ENCODE measurements around the gene NEGR1.

NEGR1 gene

GRCh38 chr1:71762514-71763255 lies 519.7 kb downstream of the NEGR1 start:
- no peak overlapping the region for H3K27ac ChIP-seq
- TF ChIP-seq CTCF (IDR thresholded peaks at IDR 0.05) = no peak
- no peak for TF ChIP-seq ZFX (IDR thresholded peaks at IDR 0.05; ENCODE audit: borderline replicate concordance)

GRCh38 chr1:71755441-71755840 lies 526.9 kb downstream of the NEGR1 start:
- TF ChIP-seq CTCF (IDR thresholded peaks at IDR 0.05) = no peak
- no peak for TF ChIP-seq ZFX (IDR thresholded peaks at IDR 0.05; ENCODE audit: borderline replicate concordance)
- no peak overlapping the region for H3K27ac ChIP-seq

- no peak overlapping the region for H3K27ac ChIP-seq
- no peak for TF ChIP-seq CTCF (IDR thresholded peaks at IDR 0.05)
- no peak for TF ChIP-seq ZFX (IDR thresholded peaks at IDR 0.05; ENCODE audit: borderline replicate concordance)
Observed at GRCh38 chr1:71753746-71754145, 528.6 kb downstream of the NEGR1 start.

GRCh38 chr1:71745326-71745725 lies 537.0 kb downstream of the NEGR1 start:
- TF ChIP-seq CTCF (IDR thresholded peaks at IDR 0.05) = no peak
- no peak for TF ChIP-seq ZFX (IDR thresholded peaks at IDR 0.05; ENCODE audit: borderline replicate concordance)
- no peak overlapping the region for H3K27ac ChIP-seq

- TF ChIP-seq CTCF (IDR thresholded peaks at IDR 0.05) (no peak), ZFX (IDR thresholded peaks at IDR 0.05; ENCODE audit: borderline replicate concordance) (no peak)
Observed at GRCh38 chr1:71743862-71744261, 538.5 kb downstream of the NEGR1 start.

GRCh38 chr1:71738910-71739309 lies 543.4 kb downstream of the NEGR1 start:
- no peak for TF ChIP-seq CTCF (IDR thresholded peaks at IDR 0.05)
- no peak for TF ChIP-seq ZFX (IDR thresholded peaks at IDR 0.05; ENCODE audit: borderline replicate concordance)
- H3K27ac ChIP-seq = no peak overlapping the region

More at GRCh38 chr1:71743862-71744261, 538.5 kb downstream of the NEGR1 start:
- H3K27ac ChIP-seq = no peak overlapping the region

- TF ChIP-seq ZFX (IDR thresholded peaks at IDR 0.05; ENCODE audit: borderline replicate concordance) = no peak
- no peak for TF ChIP-seq CTCF (IDR thresholded peaks at IDR 0.05)
- H3K27ac ChIP-seq = no peak overlapping the region
Observed at GRCh38 chr1:71738256-71738655, 544.1 kb downstream of the NEGR1 start.

Measured in 22Rv1 (cell line).